Activated CD4-positive, alpha-beta memory T cell treated with anti-CD3 and anti-CD28 coated beads for 36 hours (primary cell): ENCODE data around the gene BEST1. TPM values are rescaled to one million over a fixed set of nuclear protein-coding genes. Genes with fewer than 3 reads are reported as not detected.
"Not testable (repeated sequence)": the region's sequence is repeated elsewhere in the genome, so short reads cannot be mapped to it uniquely, and the experiment has no call there.

Experiments
- CTCF ChIA-PET: fragments of 350-600 bp; sonication (Branson Sonifier 250); formaldehyde crosslinking; loops from one replicate; lab custom pipeline; 2021; ENCODE audit warnings: antibody characterized with exemption, inconsistent platforms; lab: Charles Lee
- POLR2A ChIA-PET: fragments of 350-600 bp; sonication (Branson Sonifier 250); formaldehyde crosslinking; loops from one replicate; lab custom pipeline; 2021; ENCODE audit warnings: antibody characterized with exemption; lab: Charles Lee
- DNase-seq: peaks from one replicate; pipeline ENCODE4 v3.0.0-alpha.2; 2020
- H3K27ac Mint-ChIP-seq: one replicate; pipeline ENCODE4 v1.8.0; 2021; ENCODE audit warnings: mixed read lengths
- H3K27me3 Mint-ChIP-seq: one replicate; pipeline ENCODE4 v1.8.0; 2021; ENCODE audit warnings: mixed read lengths
- H3K36me3 Mint-ChIP-seq: one replicate; pipeline ENCODE4 v1.8.0; 2021; ENCODE audit warnings: mixed read lengths
- H3K4me1 Mint-ChIP-seq: one replicate; pipeline ENCODE4 v1.8.0; 2021; ENCODE audit warnings: low read depth, mixed read lengths
- H3K4me3 Mint-ChIP-seq: one replicate; pipeline ENCODE4 v1.8.0; 2021; ENCODE audit warnings: mild to moderate bottlenecking, mixed read lengths
- H3K9me3 Mint-ChIP-seq: one replicate; pipeline ENCODE4 v1.8.0; 2021; ENCODE audit warnings: mixed read lengths
- intact Hi-C: fragments of 100-400 bp; cut with micrococcal nuclease; formaldehyde crosslinking; loops from one replicate; pipeline ENCODE4 v1.15.1; 2023
- total RNA-seq, 2 experiments: library from RNA; stranded (reverse); gene quantifications; one replicate each; pipeline ENCODE4 v1.2.3, GENCODE V29; 2021

Gene BEST1
- total RNA-seq, 2 experiments from 2014 or later: 0.41 to 0.48 TPM

DNA sequence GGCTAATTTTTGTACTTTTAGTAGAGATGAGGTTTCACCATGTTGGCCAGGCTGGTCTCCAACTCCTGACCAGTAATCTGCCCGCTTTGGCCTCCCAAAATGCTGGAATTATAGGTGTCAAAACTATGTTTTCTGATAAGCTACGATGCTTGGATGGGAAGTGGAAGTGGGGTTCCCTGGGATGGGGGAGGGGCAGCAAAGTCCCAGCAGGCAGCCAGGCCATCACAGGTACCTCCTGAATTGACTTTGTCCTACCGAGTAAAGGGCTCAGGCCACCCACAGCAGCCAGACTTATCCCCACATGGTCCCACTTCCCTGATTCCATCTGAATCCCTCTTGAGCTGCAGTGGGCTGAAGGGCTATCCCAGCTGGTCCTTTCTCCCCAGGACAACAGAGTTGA lies 10.4 kb downstream of the BEST1 start:
- ChIA-PET CTCF (interaction anchor here (0.8 to 3.1 kb wide), 4 partner anchors 13 to 147 kb away, joined by 3 to 11 read pairs (median 6); no protein-coding TSS in a partner anchor), POLR2A (no interaction called here)
- Mint-ChIP-seq H3K27me3 (peaks cover 6% of the 10 kb centered on the region), H3K36me3 (peaks cover 30% of the 10 kb centered on the region), H3K27ac (no peak overlapping the region), H3K9me3 (no peaks in the 10 kb centered on the region), H3K4me3 (no peak overlapping the region), H3K4me1 (peaks cover 42% of the 10 kb centered on the region)
- intact Hi-C loops: no loop called here
- peak; percentile 4 for DNase-seq

DNA sequence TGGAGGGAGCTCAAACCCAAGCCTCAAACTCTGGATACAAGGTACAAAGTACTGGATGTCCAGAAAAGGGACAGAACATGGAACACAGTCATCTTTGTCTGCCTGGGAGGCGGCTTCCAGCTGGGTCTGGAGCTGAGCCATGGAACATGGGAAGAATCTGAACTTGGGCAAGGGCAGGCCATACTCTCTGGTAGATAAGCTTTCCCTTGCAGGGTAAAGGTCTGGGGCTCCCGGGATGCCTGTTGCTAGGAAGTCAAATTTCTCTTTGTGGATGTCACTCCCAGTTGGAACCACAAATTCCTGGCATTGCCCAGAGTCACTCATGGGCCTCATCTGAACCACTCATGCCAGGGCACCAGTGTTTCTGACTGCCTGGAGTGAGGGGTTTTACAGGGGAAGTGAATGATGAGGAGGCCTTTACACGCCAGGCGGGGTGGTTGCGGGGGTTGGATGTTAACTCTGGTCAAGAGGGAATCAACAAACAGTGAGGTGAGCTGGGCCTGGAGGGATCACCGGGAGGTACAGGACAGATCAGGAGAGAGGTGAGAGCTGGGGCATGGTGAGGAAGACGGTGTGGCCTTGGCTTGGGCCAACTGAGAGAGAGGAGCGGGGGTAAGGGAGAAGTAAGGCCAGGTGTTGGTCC lies 11.5 kb downstream of the BEST1 start:
- Mint-ChIP-seq H3K27me3 (no peaks in the 10 kb centered on the region), H3K4me1 (peaks cover 39% of the 10 kb centered on the region), H3K36me3 (peaks cover 41% of the 10 kb centered on the region), H3K27ac (no peak overlapping the region), H3K4me3 (no peak overlapping the region), H3K9me3 (no peaks in the 10 kb centered on the region)
- peak; percentile 8 for DNase-seq
- intact Hi-C loops: no loop called here
- ChIA-PET CTCF (interaction anchor here (0.6 to 3.1 kb wide), 3 partner anchors 14 to 63 kb away, joined by 3 to 11 read pairs (median 4); no protein-coding TSS in a partner anchor), POLR2A (no interaction called here)

DNA sequence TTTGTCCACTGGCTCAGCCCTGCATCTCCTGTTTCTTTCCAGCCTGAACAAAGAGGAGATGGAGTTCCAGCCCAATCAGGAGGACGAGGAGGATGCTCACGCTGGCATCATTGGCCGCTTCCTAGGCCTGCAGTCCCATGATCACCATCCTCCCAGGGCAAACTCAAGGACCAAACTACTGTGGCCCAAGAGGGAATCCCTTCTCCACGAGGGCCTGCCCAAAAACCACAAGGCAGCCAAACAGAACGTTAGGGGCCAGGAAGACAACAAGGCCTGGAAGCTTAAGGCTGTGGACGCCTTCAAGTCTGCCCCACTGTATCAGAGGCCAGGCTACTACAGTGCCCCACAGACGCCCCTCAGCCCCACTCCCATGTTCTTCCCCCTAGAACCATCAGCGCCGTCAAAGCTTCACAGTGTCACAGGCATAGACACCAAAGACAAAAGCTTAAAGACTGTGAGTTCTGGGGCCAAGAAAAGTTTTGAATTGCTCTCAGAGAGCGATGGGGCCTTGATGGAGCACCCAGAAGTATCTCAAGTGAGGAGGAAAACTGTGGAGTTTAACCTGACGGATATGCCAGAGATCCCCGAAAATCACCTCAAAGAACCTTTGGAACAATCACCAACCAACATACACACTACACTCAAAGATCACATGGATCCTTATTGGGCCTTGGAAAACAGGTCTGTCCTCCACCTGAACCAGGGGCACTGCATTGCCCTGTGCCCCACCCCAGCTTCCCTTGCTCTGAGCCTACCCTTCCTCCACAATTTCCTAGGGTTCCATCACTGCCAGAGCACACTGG lies 12.3 kb downstream of the BEST1 start:
- peak; percentile 8 for DNase-seq
- ChIA-PET CTCF (interaction anchor here (0.6 to 2.4 kb wide), 3 partner anchors 10 to 120 kb away, joined by 3 to 9 read pairs (median 3); no protein-coding TSS in a partner anchor), POLR2A (no interaction called here)

DNA sequence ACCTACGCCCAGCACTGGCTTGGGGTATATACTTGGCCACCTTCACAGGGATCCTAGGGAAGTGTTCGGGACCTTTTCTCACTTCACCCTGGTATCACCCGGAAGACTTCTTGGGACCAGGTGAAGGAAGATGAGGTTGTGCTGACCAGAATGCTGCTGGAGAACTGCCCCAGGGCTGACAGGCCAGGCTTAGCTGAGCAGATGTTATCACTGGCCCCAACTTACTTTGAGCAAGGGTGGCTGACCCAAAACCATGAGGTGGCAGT lies 12.8 kb downstream of the BEST1 start:
- CTCF ChIA-PET: interaction anchor here (1.2 to 2.4 kb wide), 3 partner anchors 9 to 119 kb away, joined by 3 to 9 read pairs (median 7); no protein-coding TSS in a partner anchor
- H3K9me3 Mint-ChIP-seq: no peaks in the 10 kb centered on the region
- peak; percentile 13 for DNase-seq
- peaks cover 43% of the 10 kb centered on the region for H3K36me3 Mint-ChIP-seq
- H3K27ac Mint-ChIP-seq: peak overlapping the region; percentile 58
- peaks cover 39% of the 10 kb centered on the region for H3K4me1 Mint-ChIP-seq
- no peaks in the 10 kb centered on the region for H3K27me3 Mint-ChIP-seq
- POLR2A ChIA-PET: interaction anchor here (0.6 kb wide), 1 partner anchor 14 kb away, joined by 3 read pairs; no protein-coding TSS in a partner anchor
- intact Hi-C loops: no loop called here
- no peak overlapping the region for H3K4me3 Mint-ChIP-seq

More for the DNA sequence above, 12.3 kb downstream of the BEST1 start:
- Mint-ChIP-seq H3K4me3 (no peak overlapping the region), H3K36me3 (peaks cover 43% of the 10 kb centered on the region), H3K9me3 (no peaks in the 10 kb centered on the region), H3K27ac (peak overlapping the region; percentile 58), H3K27me3 (no peaks in the 10 kb centered on the region), H3K4me1 (peaks cover 39% of the 10 kb centered on the region)
- intact Hi-C loops: no loop called here

DNA sequence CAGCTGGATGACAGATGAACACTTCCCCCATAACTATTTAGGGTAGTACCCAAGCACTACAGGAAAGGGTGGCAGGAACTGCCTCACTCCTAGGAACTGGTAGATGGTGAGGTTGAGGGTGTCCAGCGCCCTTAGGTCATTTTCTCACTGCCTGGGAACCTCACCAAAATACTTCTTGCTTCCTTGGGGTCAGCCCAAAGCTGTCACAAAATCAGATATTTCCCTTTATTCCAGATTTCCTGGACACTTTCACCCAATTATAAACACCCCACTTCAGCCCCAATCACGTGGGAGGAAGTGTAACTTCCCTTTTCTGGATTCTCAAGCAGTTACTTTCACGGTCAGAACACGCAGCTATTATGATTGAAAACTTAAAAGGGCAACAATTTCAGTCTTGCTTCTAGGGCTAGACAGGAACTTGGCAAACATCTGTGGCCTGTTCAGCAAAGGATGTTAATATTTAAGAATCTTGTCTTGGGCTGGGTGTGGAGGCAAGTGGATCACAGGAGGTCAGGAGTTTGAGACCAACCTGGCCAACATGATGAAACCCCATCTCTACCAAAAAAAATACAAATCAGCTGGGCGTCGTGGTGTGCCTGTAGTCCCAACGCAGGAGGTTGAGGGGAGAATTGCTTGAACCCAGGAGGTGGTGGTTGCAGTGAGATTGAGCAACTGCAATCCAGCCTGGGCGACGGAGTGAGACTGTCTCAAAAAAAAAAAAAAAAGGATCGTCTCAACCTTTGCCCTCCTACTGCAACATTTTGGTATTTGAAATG lies 13.3 kb downstream of the BEST1 start:
- intact Hi-C loops: no loop called here
- peaks cover 45% of the 10 kb centered on the region for H3K36me3 Mint-ChIP-seq
- ChIA-PET CTCF (interaction anchor here (1.1 to 2.4 kb wide), 4 partner anchors 9 to 145 kb away, joined by 3 to 9 read pairs (median 5); no protein-coding TSS in a partner anchor), POLR2A (interaction anchor here (0.6 to 1.3 kb wide), 2 partner anchors 10 to 14 kb away, joined by 3 read pairs; no protein-coding TSS in a partner anchor)
- H3K9me3 Mint-ChIP-seq: no peaks in the 10 kb centered on the region
- H3K4me1 Mint-ChIP-seq: peaks cover 42% of the 10 kb centered on the region
- peak overlapping the region; percentile 58 for H3K27ac Mint-ChIP-seq
- H3K27me3 Mint-ChIP-seq: no peaks in the 10 kb centered on the region
- H3K4me3 Mint-ChIP-seq: peak overlapping the region; percentile 23
- DNase-seq: no peak

DNA sequence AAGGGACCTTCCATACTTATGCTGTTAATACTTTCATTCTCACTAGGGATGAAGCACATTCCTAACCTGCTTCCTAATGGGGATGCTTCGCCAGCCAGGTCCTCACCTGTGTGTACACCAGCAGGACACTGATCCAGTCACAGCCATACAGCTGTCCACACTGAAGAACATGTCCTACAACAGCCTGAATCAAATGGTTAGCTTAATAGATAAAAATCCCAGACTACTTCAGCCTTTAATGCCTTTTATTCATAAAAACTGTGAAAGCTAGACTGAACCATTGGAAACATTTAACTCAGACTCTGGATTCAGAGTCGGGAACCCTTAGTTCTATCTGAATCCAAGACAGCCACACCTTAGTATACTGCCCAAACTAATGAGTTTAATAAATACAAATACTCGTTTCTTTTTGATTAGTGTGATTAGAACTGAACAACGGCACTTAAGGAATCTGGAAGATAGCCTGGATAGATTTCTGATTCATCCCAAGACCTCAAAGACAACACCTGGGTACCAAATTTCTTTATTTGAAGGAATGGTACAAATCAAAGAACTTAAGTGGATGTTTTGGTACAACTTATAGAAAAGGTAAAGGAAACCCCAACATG lies 14.0 kb downstream of the BEST1 start:
- Mint-ChIP-seq H3K27me3 (no peaks in the 10 kb centered on the region), H3K9me3 (no peaks in the 10 kb centered on the region), H3K36me3 (peaks cover 45% of the 10 kb centered on the region), H3K4me3 (peak overlapping the region; percentile 29), H3K4me1 (peaks cover 44% of the 10 kb centered on the region), H3K27ac (peak overlapping the region; percentile 24)
- ChIA-PET CTCF (interaction anchor here (0.7 to 2.4 kb wide), 4 partner anchors 16 to 144 kb away, joined by 3 to 9 read pairs (median 5); no protein-coding TSS in a partner anchor), POLR2A (interaction anchor here (1.3 kb wide), 1 partner anchor 9 kb away, joined by 3 read pairs; no protein-coding TSS in a partner anchor)
- intact Hi-C loops: no loop called here
- no peak for DNase-seq

DNA sequence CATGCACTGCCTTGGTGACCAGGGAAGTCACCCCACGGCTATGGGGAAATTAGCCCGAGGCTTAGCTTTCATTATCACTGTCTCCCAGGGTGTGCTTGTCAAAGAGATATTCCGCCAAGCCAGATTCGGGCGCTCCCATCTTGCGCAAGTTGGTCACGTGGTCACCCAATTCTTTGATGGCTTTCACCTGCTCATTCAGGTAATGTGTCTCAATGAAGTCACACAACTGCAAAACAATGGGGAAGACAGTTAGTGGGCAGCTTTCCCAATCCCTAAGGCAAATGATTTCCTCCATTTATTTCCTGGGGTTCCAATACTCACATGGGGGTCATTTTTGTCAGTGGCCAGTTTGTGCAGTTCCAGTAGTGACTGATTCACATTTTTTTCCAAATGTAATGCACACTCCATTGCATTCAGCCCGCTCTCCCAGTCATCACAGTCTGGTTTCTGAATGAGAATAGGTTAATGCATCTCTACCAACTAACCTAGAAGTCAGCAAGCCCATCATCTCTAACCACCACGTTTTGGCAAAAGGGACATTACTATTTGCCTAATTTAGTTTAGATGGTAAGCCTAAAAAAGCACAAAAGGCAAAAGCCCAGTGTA lies 14.6 kb downstream of the BEST1 start:
- not testable (repeated sequence) for H3K27me3 Mint-ChIP-seq, H3K9me3 Mint-ChIP-seq
- H3K36me3 Mint-ChIP-seq: peaks cover 45% of the 10 kb centered on the region
- peaks cover 49% of the 10 kb centered on the region for H3K4me1 Mint-ChIP-seq
- ChIA-PET POLR2A (interaction anchor here (1.3 kb wide), 2 partner anchors 9 to 117 kb away, joined by 3 read pairs; no protein-coding TSS in a partner anchor), CTCF (interaction anchor here (0.7 to 2.4 kb wide), 3 partner anchors 17 to 143 kb away, joined by 3 to 9 read pairs (median 3); no protein-coding TSS in a partner anchor)
- DNase-seq: peak; percentile 8
- H3K4me3 Mint-ChIP-seq: peak overlapping the region; percentile 84
- intact Hi-C loops: loop anchor here (1.0 to 5.0 kb wide), 4 partner anchors 67 to 588 kb away; partner anchors contain the start of gene FADS1
- peak overlapping the region; percentile 50 for H3K27ac Mint-ChIP-seq

DNA sequence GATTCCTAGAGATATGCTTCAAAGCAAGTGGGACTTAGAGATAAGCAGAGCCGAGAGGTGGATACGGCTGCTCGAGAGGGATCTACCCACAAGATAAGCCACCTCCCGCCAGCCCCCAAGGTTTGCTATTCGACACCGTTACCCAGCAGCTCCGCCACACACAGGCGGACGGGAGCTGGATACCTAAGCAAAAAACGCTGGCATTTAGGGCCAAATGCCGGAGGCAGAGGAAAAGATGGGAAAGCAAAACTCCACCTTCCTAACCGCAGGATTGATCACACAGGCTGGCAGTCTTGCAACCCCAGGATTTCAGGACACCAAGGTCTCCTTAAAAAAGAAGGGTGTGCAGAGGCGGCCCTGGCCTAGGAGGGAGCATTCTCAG lies 16.6 kb downstream of the BEST1 start:
- Mint-ChIP-seq H3K27ac (peak overlapping the region; percentile 81), H3K4me1 (peaks cover 62% of the 10 kb centered on the region), H3K4me3 (peak overlapping the region; percentile 84), H3K27me3 (no peaks in the 10 kb centered on the region), H3K36me3 (peaks cover 45% of the 10 kb centered on the region), H3K9me3 (no peaks in the 10 kb centered on the region)
- DNase-seq: peak; percentile 44
- intact Hi-C loops: loop anchor here (1.0 to 5.0 kb wide), 4 partner anchors 59 to 586 kb away; partner anchors contain the start of gene FADS1
- POLR2A ChIA-PET: interaction anchor here (0.5 to 2.8 kb wide), 5 partner anchors 17 to 115 kb away, joined by 3 to 12 read pairs (median 4); partner anchors contain the start of gene BEST1
- CTCF ChIA-PET: interaction anchor here (1.4 to 2.5 kb wide), 3 partner anchors 19 to 142 kb away, joined by 4 to 10 read pairs (median 6); no protein-coding TSS in a partner anchor

DNA sequence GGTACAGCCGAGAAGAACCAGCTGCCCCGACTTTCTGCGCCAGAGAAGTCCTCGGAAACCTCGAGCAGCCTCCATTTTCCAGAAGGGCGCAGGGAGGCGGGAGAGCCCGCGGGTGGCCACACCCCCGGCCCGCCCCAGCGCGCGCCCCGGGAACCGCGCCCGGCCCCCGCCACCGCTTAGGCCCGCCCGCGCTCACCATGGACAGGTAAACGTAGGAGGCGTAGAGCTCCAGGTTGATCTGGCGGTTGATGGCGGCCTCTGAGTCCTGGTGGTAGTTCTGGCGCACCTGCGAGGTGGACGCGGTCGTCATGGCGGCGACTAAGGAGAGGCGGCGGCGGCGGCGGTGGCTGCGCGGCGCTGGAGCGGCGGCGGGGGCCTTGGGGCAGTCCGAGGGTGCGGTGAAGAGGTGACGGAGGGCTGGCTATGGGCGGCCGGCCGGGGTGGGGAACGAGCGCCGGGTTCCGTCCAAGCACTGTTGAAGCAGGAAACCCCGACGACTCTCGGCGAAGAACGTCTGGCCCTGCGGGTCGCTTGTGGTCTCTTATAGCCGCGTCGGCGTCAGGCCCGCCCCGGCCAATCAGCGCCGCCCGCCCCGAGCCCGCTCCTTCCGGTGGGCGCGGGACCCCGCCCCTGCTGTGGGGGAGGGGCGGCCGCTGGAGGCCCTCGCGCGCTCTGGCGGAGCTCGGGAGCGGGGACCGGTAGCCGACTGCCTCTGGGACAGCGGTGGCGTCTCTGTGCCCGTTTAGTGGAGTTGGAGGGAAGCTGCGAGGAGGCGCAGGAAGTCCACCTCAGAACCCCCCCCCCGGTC lies 17.2 kb downstream of the BEST1 start, which contains the start of gene FTH1:
TSS of gene FTH1 (minus strand) at position 519 of the 808 bp plus-strand sequence. CDS start at position 310, 209 bp downstream.
- Mint-ChIP-seq H3K27ac (peak within 1 kb of the TSS; percentile 93), H3K4me1 (peaks cover 68% of the 10 kb centered on the region), H3K4me3 (peak within 1 kb of the TSS; percentile 84), H3K27me3 (no peaks in the 10 kb centered on the region), H3K36me3 (peaks cover 45% of the 10 kb centered on the region), H3K9me3 (no peaks in the 10 kb centered on the region)
- intact Hi-C loops: loop anchor here (1.0 to 5.0 kb wide), 4 partner anchors 58 to 585 kb away; partner anchors contain the start of gene FADS1
- ChIA-PET CTCF (interaction anchor here (1.7 to 3.3 kb wide), 5 partner anchors 20 to 170 kb away, joined by 5 to 14 read pairs (median 10); no protein-coding TSS in a partner anchor), POLR2A (interaction anchor here (1.0 to 2.8 kb wide), 7 partner anchors 11 to 175 kb away, joined by 3 to 12 read pairs (median 6); partner anchors contain the start of genes BEST1, FEN1 and TMEM258)
- peak; percentile 90 for DNase-seq
